ENCODE measurements around the gene RNF103.
"Not testable (repeated sequence)": the region's sequence is repeated elsewhere in the genome, so short reads cannot be mapped to it uniquely, and the experiment has no call there.

RNF103 gene

GRCh38 chr2:86623494-86624266 is at the start of gene RNF103:
Gene RNF103, minus strand, starts transcription at chr2:86623865. Its CDS starts 979 bp downstream, at chr2:86622886.
- Histone ChIP-seq H3K27me3 (ENCODE audit: control insufficient read depth in 1 of 2, insufficient read depth in 2 of 2, low read length in 2 of 2) (no peaks in the 10 kb centered on the region), H3K36me3 (ENCODE audit: control insufficient read depth in 2 of 2, insufficient read depth in 2 of 2, low read length in 2 of 2) (peaks cover 0 to 5% of the 10 kb centered on the region in 2 donors), H3K27ac (ENCODE audit: low read length) (peak within 1 kb of the TSS; percentile 86), H3K9ac (ENCODE audit: low read length in 2 of 2) (peak within 1 kb of the TSS; percentile 92), H3K9me3 (ENCODE audit: control insufficient read depth in 2 of 2, low read length in 2 of 2) (no peaks in the 10 kb centered on the region), H3K4me3 (ENCODE audit: low read length in 2 of 2) (peak within 1 kb of the TSS; percentile 93 to 98), H3K4me1 (ENCODE audit: control insufficient read depth, insufficient read depth, low read length) (no peaks in the 10 kb centered on the region)

GRCh38 chr2:86673011-86673410 is 49.3 kb upstream of the RNF103 start:
- no peaks in the 10 kb centered on the region for H3K27me3 ChIP-seq (ENCODE audit: control insufficient read depth in 1 of 2, insufficient read depth in 2 of 2, low read length in 2 of 2)
- no peak overlapping the region for H3K27ac ChIP-seq (ENCODE audit: low read length)
- no peaks in the 10 kb centered on the region for H3K9me3 ChIP-seq (ENCODE audit: control insufficient read depth in 2 of 2, low read length in 2 of 2)
- no peaks in the 10 kb centered on the region for H3K36me3 ChIP-seq (ENCODE audit: control insufficient read depth in 2 of 2, insufficient read depth in 2 of 2, low read length in 2 of 2)
- no peak overlapping the region for H3K9ac ChIP-seq (ENCODE audit: low read length in 2 of 2)
- no peak overlapping the region for H3K4me3 ChIP-seq (ENCODE audit: low read length in 2 of 2)
- H3K4me1 ChIP-seq (ENCODE audit: control insufficient read depth, insufficient read depth, low read length), result peaks cover 5% of the 10 kb centered on the region

- no peak overlapping the region for H3K4me3 ChIP-seq (ENCODE audit: low read length in 2 of 2)
- H3K36me3 ChIP-seq (ENCODE audit: control insufficient read depth in 2 of 2, insufficient read depth in 2 of 2, low read length in 2 of 2), result no peaks in the 10 kb centered on the region
- no peak overlapping the region for H3K9ac ChIP-seq (ENCODE audit: low read length in 2 of 2)
- H3K27me3 ChIP-seq (ENCODE audit: control insufficient read depth in 1 of 2, insufficient read depth in 2 of 2, low read length in 2 of 2), result no peaks in the 10 kb centered on the region
- no peaks in the 10 kb centered on the region for H3K9me3 ChIP-seq (ENCODE audit: control insufficient read depth in 2 of 2, low read length in 2 of 2)
- peaks cover 5% of the 10 kb centered on the region for H3K4me1 ChIP-seq (ENCODE audit: control insufficient read depth, insufficient read depth, low read length)
- H3K27ac ChIP-seq (ENCODE audit: low read length), result no peak overlapping the region
Measured at GRCh38 chr2:86672027-86672545, 48.4 kb upstream of the RNF103 start.

GRCh38 chr2:86671337-86671981 is 47.8 kb upstream of the RNF103 start:
- H3K9ac ChIP-seq (ENCODE audit: low read length in 2 of 2), result no peak overlapping the region
- H3K27me3 ChIP-seq (ENCODE audit: control insufficient read depth in 1 of 2, insufficient read depth in 2 of 2, low read length in 2 of 2), result no peaks in the 10 kb centered on the region
- no peaks in the 10 kb centered on the region for H3K9me3 ChIP-seq (ENCODE audit: control insufficient read depth in 2 of 2, low read length in 2 of 2)
- H3K4me3 ChIP-seq (ENCODE audit: low read length in 2 of 2), result no peak overlapping the region
- H3K4me1 ChIP-seq (ENCODE audit: control insufficient read depth, insufficient read depth, low read length), result peaks cover 5% of the 10 kb centered on the region
- H3K27ac ChIP-seq (ENCODE audit: low read length), result no peak overlapping the region
- H3K36me3 ChIP-seq (ENCODE audit: control insufficient read depth in 2 of 2, insufficient read depth in 2 of 2, low read length in 2 of 2), result no peaks in the 10 kb centered on the region

- H3K4me1 ChIP-seq (ENCODE audit: control insufficient read depth, insufficient read depth, low read length); H3K36me3 ChIP-seq (ENCODE audit: control insufficient read depth in 2 of 2, insufficient read depth in 2 of 2, low read length in 2 of 2); H3K27ac ChIP-seq (ENCODE audit: low read length); H3K27me3 ChIP-seq (ENCODE audit: control insufficient read depth in 1 of 2, insufficient read depth in 2 of 2, low read length in 2 of 2); H3K4me3 ChIP-seq (ENCODE audit: low read length in 2 of 2); H3K9ac ChIP-seq (ENCODE audit: low read length in 2 of 2); H3K9me3 ChIP-seq (ENCODE audit: control insufficient read depth in 2 of 2, low read length in 2 of 2): not testable (repeated sequence)
Measured at GRCh38 chr2:86669323-86669722, 45.7 kb upstream of the RNF103 start.

GRCh38 chr2:86661333-86661732 is 37.7 kb upstream of the RNF103 start:
- Histone ChIP-seq H3K36me3 (ENCODE audit: control insufficient read depth in 2 of 2, insufficient read depth in 2 of 2, low read length in 2 of 2) (no peaks in the 10 kb centered on the region), H3K27ac (ENCODE audit: low read length) (no peak overlapping the region), H3K4me3 (ENCODE audit: low read length in 2 of 2) (no peak overlapping the region), H3K9me3 (ENCODE audit: control insufficient read depth in 2 of 2, low read length in 2 of 2) (no peaks in the 10 kb centered on the region), H3K9ac (ENCODE audit: low read length in 2 of 2) (no peak overlapping the region), H3K4me1 (ENCODE audit: control insufficient read depth, insufficient read depth, low read length) (no peaks in the 10 kb centered on the region), H3K27me3 (ENCODE audit: control insufficient read depth in 1 of 2, insufficient read depth in 2 of 2, low read length in 2 of 2) (no peaks in the 10 kb centered on the region)

- Histone ChIP-seq H3K4me1 (ENCODE audit: control insufficient read depth, insufficient read depth, low read length) (no peaks in the 10 kb centered on the region), H3K27ac (ENCODE audit: low read length) (no peak overlapping the region), H3K27me3 (ENCODE audit: control insufficient read depth in 1 of 2, insufficient read depth in 2 of 2, low read length in 2 of 2) (no peaks in the 10 kb centered on the region), H3K4me3 (ENCODE audit: low read length in 2 of 2) (no peak overlapping the region), H3K36me3 (ENCODE audit: control insufficient read depth in 2 of 2, insufficient read depth in 2 of 2, low read length in 2 of 2) (no peaks in the 10 kb centered on the region), H3K9me3 (ENCODE audit: control insufficient read depth in 2 of 2, low read length in 2 of 2) (peaks cover 0 to 4% of the 10 kb centered on the region in 2 donors), H3K9ac (ENCODE audit: low read length in 2 of 2) (no peak overlapping the region)
Measured at GRCh38 chr2:86650188-86650587, 26.5 kb upstream of the RNF103 start.

- no peak overlapping the region for H3K9ac ChIP-seq (ENCODE audit: low read length in 2 of 2)
- no peaks in the 10 kb centered on the region for H3K4me1 ChIP-seq (ENCODE audit: control insufficient read depth, insufficient read depth, low read length)
- no peaks in the 10 kb centered on the region for H3K36me3 ChIP-seq (ENCODE audit: control insufficient read depth in 2 of 2, insufficient read depth in 2 of 2, low read length in 2 of 2)
- H3K4me3 ChIP-seq (ENCODE audit: low read length in 2 of 2), result no peak overlapping the region
- peaks cover 0 to 4% of the 10 kb centered on the region in 2 donors for H3K9me3 ChIP-seq (ENCODE audit: control insufficient read depth in 2 of 2, low read length in 2 of 2)
- no peaks in the 10 kb centered on the region for H3K27me3 ChIP-seq (ENCODE audit: control insufficient read depth in 1 of 2, insufficient read depth in 2 of 2, low read length in 2 of 2)
- H3K27ac ChIP-seq (ENCODE audit: low read length), result no peak overlapping the region
Measured at GRCh38 chr2:86649119-86649947, 25.7 kb upstream of the RNF103 start.

- Histone ChIP-seq H3K9me3 (ENCODE audit: control insufficient read depth in 2 of 2, low read length in 2 of 2) (peaks cover 0 to 4% of the 10 kb centered on the region in 2 donors), H3K4me3 (ENCODE audit: low read length in 2 of 2) (no peak overlapping the region), H3K9ac (ENCODE audit: low read length in 2 of 2) (no peak overlapping the region), H3K27me3 (ENCODE audit: control insufficient read depth in 1 of 2, insufficient read depth in 2 of 2, low read length in 2 of 2) (no peaks in the 10 kb centered on the region), H3K36me3 (ENCODE audit: control insufficient read depth in 2 of 2, insufficient read depth in 2 of 2, low read length in 2 of 2) (no peaks in the 10 kb centered on the region), H3K27ac (ENCODE audit: low read length) (no peak overlapping the region), H3K4me1 (ENCODE audit: control insufficient read depth, insufficient read depth, low read length) (no peaks in the 10 kb centered on the region)
Measured at GRCh38 chr2:86648681-86649080, 25.0 kb upstream of the RNF103 start.

GRCh38 chr2:86646865-86647264 is 23.2 kb upstream of the RNF103 start:
- peaks cover 0 to 4% of the 10 kb centered on the region in 2 donors for H3K9me3 ChIP-seq (ENCODE audit: control insufficient read depth in 2 of 2, low read length in 2 of 2)
- H3K36me3 ChIP-seq (ENCODE audit: control insufficient read depth in 2 of 2, insufficient read depth in 2 of 2, low read length in 2 of 2), result no peaks in the 10 kb centered on the region
- no peaks in the 10 kb centered on the region for H3K27me3 ChIP-seq (ENCODE audit: control insufficient read depth in 1 of 2, insufficient read depth in 2 of 2, low read length in 2 of 2)
- no peak overlapping the region for H3K9ac ChIP-seq (ENCODE audit: low read length in 2 of 2)
- H3K4me3 ChIP-seq (ENCODE audit: low read length in 2 of 2), result no peak overlapping the region
- H3K4me1 ChIP-seq (ENCODE audit: control insufficient read depth, insufficient read depth, low read length), result no peaks in the 10 kb centered on the region
- no peak overlapping the region for H3K27ac ChIP-seq (ENCODE audit: low read length)

All from stomach smooth muscle (tissue), 2 donors.